Spleen (tissue), 7 donors: Measurements from ENCODE around the gene UGT3A1.

Experiments
- CTCF ChIP-seq, 11 experiments: fragments of 200-600 bp in 7 of 11; fragments of 450-650 bp in 4 of 11; sonication (generic) in 4 of 11; IDR thresholded peaks in 8 of 11; conservative IDR thresholded peaks in 3 of 11; 1 replicate in 7 of 11; 2 replicates in 4 of 11; pipeline versions ENCODE4 v1.4.0 to v1.8.0; 2016 to 2021; ENCODE audit warnings: antibody characterized with exemption in 11 of 11, inconsistent platforms in 4 of 11, mild to moderate bottlenecking in 1 of 11
- POLR2A ChIP-seq, 3 donors: fragments of 450-650 bp; IDR thresholded peaks; one replicate each; pipeline ENCODE4 v1.5.1; 2017; ENCODE audit warnings: antibody characterized with exemption in 3 of 3, mild to moderate bottlenecking in 1 of 3
- POLR2AphosphoS5 ChIP-seq, 3 donors: sonication (generic); formaldehyde crosslinking; IDR thresholded peaks; one replicate each; pipeline ENCODE4 v1.5.1; 2017; ENCODE audit warnings: antibody characterized with exemption in 3 of 3
- donor health status: DM: no; HTN: no; CAD: no; lungs with moderate emphysema.
- donor health status: DM: no; HTN: no; CAD: no.
- donor health status: DM: no; HTN: no; CAD: no.

GRCh38 chr5:35926389-35927051, 64.7 kb downstream of the UGT3A1 start:
- no peak for TF ChIP-seq POLR2A (IDR thresholded peaks at IDR 0.05)
- TF ChIP-seq CTCF (IDR thresholded peaks at IDR 0.05 in 8 of 11, conservative IDR thresholded peaks at IDR 0.05 in 3 of 11), result peak; percentile 79 to 91 (median 86)
- no peak for TF ChIP-seq POLR2AphosphoS5 (IDR thresholded peaks at IDR 0.05)
